ENCODE measurements around the gene ADAMTS6.
"Not testable (repeated sequence)": the region's sequence is repeated elsewhere in the genome, so short reads cannot be mapped to it uniquely, and the experiment has no call there.

The ADAMTS6 gene

GRCh38 chr5:65194871-65195270 lies 286.8 kb downstream of the ADAMTS6 start:
- DNase-seq, result no peak

GRCh38 chr5:65192331-65192730 lies 289.4 kb downstream of the ADAMTS6 start:
- DNase-seq, result no peak

- peak; percentile 55 for DNase-seq
These were observed 290.1 kb downstream of the ADAMTS6 start for GRCh38 chr5:65191554-65192135.

- DNase-seq, result peak; percentile 99
These were observed 291.2 kb downstream of the ADAMTS6 start for GRCh38 chr5:65190328-65191053.

GRCh38 chr5:65186646-65187227 lies 295.0 kb downstream of the ADAMTS6 start:
- DNase-seq, result no peak

- no peak for DNase-seq
These were observed 296.3 kb downstream of the ADAMTS6 start for GRCh38 chr5:65185468-65185867.

GRCh38 chr5:65184780-65185179 lies 296.9 kb downstream of the ADAMTS6 start:
- no peak for DNase-seq

GRCh38 chr5:65174231-65174630 lies 307.5 kb downstream of the ADAMTS6 start:
- not testable (repeated sequence) for DNase-seq

GRCh38 chr5:65173130-65173525 lies 308.6 kb downstream of the ADAMTS6 start:
- DNase-seq, result no peak

- peak; percentile 92 for DNase-seq
These were observed 309.1 kb downstream of the ADAMTS6 start for GRCh38 chr5:65172486-65173129.

GRCh38 chr5:65171645-65172044 lies 310.1 kb downstream of the ADAMTS6 start:
- no peak for DNase-seq

GRCh38 chr5:65163698-65164097 lies 318.0 kb downstream of the ADAMTS6 start:
- DNase-seq, result peak; percentile 57

- peak; percentile 17 for DNase-seq
These were observed 320.1 kb downstream of the ADAMTS6 start for GRCh38 chr5:65161655-65162054.

GRCh38 chr5:65157906-65158603 lies 323.7 kb downstream of the ADAMTS6 start:
- no peak for DNase-seq

- DNase-seq, result no peak
These were observed 324.8 kb downstream of the ADAMTS6 start for GRCh38 chr5:65156933-65157332.

- peak; percentile 32 for DNase-seq
These were observed 329.6 kb downstream of the ADAMTS6 start for GRCh38 chr5:65152131-65152530.

- DNase-seq, result no peak
These were observed 330.1 kb downstream of the ADAMTS6 start for GRCh38 chr5:65151614-65152013.

- DNase-seq, result no peak
These were observed 331.0 kb downstream of the ADAMTS6 start for GRCh38 chr5:65150599-65151304.

- DNase-seq, result no peak
These were observed 331.9 kb downstream of the ADAMTS6 start for GRCh38 chr5:65149827-65150226.

GRCh38 chr5:65144136-65144871 lies 337.4 kb downstream of the ADAMTS6 start:
- DNase-seq, result no peak

- DNase-seq, result peak; percentile 58
These were observed 339.2 kb downstream of the ADAMTS6 start for GRCh38 chr5:65142511-65143011.

GRCh38 chr5:65142016-65142415 lies 339.7 kb downstream of the ADAMTS6 start:
- DNase-seq, result no peak
